ENCODE data around the gene STARD3. TPM values are rescaled to one million over a fixed set of nuclear protein-coding genes. Genes with fewer than 3 reads are reported as not detected.

STARD3 gene
- total and polyA plus RNA-seq, 2 of the 13 experiments (the other 11 are each of a cell fraction or from before 2014, with no cell fraction given) = 34.6 to 100 TPM

DNA sequence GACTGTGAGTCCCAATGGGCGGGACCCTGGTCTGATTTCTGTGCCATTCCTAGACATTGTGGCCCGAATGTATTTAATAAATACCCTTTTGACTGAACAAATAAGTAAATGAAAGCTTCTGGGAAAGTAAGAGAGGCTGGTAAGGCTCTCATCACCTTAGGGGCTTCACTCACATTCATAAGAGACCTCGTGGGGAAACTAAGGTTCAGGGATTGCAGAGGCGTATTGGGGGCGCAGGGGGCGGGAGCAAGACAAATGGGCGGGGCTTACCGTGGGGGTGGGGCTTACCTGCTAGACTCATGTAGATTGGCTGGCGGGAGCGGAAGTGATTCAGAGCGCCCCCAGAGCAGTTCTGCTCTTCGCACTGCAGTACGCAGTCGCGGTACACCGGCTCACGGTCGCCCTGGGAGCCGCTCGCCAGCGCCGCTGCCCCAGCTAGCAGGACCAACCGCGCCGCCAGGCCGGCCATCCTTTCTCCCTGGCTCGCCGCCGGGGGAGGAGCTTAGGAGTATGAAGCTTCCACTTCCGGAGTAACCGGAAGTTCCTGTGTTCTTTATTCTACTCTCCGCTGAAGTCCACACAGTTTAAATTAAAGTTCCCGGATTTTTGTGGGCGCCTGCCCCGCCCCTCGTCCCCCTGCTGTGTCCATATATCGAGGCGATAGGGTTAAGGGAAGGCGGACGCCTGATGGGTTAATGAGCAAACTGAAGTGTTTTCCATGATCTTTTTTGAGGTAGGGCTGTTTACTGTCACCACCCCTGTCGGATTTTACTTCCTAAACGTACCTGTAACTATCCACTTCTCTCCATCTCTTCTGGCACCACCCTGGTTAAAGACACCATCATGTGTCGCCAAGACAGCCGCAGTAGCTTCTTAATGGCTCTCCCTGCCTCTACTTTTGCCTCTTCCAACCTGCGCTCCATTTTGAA lies 50.9 kb downstream of the STARD3 start, which contains the start of gene PGAP3 (continued):
- peak; percentile 21; the same call in 1 of the 2 replicates for TF ChIP-seq SSRP1 (CRISPR knock-in tag; IDR thresholded peaks at IDR 0.05)
- TF ChIP-seq HDAC1 (CRISPR knock-in tag; IDR thresholded peaks at IDR 0.05) = no peak; the same call in 1 of the 2 replicates
- TF ChIP-seq NONO (IDR thresholded peaks at IDR 0.05) = no peak
- TF ChIP-seq NONO (CRISPR knock-in tag; conservative IDR thresholded peaks at IDR 0.05) = peak; percentile 77; the same call in 1 of the 2 replicates
- TF ChIP-seq, protein P1, sequence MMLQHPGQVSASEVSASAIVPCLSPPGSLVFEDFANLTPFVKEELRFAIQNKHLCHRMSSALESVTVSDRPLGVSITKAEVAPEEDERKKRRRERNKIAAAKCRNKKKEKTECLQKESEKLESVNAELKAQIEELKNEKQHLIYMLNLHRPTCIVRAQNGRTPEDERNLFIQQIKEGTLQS (CRISPR knock-in tag; IDR thresholded peaks at IDR 0.05) = 0 out of 2 replicates have a peak, but pooled peaks have one; percentile 7
- TF ChIP-seq ZNF160 (CRISPR knock-in tag; IDR thresholded peaks at IDR 0.05) = no peak
- TF ChIP-seq, protein P2, sequence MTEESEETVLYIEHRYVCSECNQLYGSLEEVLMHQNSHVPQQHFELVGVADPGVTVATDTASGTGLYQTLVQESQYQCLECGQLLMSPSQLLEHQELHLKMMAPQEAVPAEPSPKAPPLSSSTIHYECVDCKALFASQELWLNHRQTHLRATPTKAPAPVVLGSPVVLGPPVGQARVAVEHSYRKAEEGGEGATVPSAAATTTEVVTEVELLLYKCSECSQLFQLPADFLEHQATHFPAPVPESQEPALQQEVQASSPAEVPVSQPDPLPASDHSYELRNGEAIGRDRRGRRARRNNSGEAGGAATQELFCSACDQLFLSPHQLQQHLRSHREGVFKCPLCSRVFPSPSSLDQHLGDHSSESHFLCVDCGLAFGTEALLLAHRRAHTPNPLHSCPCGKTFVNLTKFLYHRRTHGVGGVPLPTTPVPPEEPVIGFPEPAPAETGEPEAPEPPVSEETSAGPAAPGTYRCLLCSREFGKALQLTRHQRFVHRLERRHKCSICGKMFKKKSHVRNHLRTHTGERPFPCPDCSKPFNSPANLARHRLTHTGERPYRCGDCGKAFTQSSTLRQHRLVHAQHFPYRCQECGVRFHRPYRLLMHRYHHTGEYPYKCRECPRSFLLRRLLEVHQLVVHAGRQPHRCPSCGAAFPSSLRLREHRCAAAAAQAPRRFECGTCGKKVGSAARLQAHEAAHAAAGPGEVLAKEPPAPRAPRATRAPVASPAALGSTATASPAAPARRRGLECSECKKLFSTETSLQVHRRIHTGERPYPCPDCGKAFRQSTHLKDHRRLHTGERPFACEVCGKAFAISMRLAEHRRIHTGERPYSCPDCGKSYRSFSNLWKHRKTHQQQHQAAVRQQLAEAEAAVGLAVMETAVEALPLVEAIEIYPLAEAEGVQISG (CRISPR knock-in tag; IDR thresholded peaks at IDR 0.05) = peak; percentile 87
- no peak for TF ChIP-seq MAFK (conservative IDR thresholded peaks at IDR 0.05 in 1 of 2, IDR thresholded peaks at IDR 0.05 in 1 of 2; ENCODE audit: low read length in 2 of 2)
- no peak for TF ChIP-seq ZNF24 (IDR thresholded peaks at IDR 0.05)
- TF ChIP-seq, protein P3, sequence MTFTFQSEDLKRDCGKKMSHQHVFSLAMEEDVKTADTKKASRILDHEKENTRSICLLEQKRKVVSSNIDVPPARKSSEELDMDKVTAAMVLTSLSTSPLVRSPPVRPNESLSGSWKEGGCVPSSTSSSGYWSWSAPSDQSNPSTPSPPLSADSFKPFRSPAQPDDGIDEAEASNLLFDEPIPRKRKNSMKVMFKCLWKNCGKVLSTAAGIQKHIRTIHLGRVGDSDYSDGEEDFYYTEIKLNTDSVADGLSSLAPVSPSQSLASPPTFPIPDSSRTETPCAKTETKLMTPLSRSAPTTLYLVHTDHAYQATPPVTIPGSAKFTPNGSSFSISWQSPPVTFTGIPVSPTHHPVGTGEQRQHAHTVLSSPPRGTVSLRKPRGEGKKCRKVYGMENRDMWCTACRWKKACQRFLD (CRISPR knock-in tag; IDR thresholded peaks at IDR 0.05; ENCODE audit: borderline replicate concordance) = no peak
- no peak for TF ChIP-seq ZNF383 (CRISPR knock-in tag; IDR thresholded peaks at IDR 0.05; ENCODE audit: borderline replicate concordance)
- TF ChIP-seq ELF3 (CRISPR knock-in tag; IDR thresholded peaks at IDR 0.05) = peak; percentile 19; the same call in 1 of the 2 replicates
- TF ChIP-seq ARID2 (CRISPR knock-in tag; IDR thresholded peaks at IDR 0.05; ENCODE audit: borderline replicate concordance) = no peak
- no peak for TF ChIP-seq ZNF572 (CRISPR knock-in tag; IDR thresholded peaks at IDR 0.05)
- TF ChIP-seq MTF1 (CRISPR knock-in tag; IDR thresholded peaks at IDR 0.05) = no peak
- no peak for TF ChIP-seq SMARCE1 (IDR thresholded peaks at IDR 0.05; ENCODE audit: borderline replicate concordance)
- TF ChIP-seq JDP2 (CRISPR knock-in tag; IDR thresholded peaks at IDR 0.05; ENCODE audit: borderline replicate concordance) = no peak; the same call in 1 of the 2 replicates
- TF ChIP-seq YEATS2 (CRISPR knock-in tag; IDR thresholded peaks at IDR 0.05; ENCODE audit: borderline replicate concordance) = peak; percentile 86; the same call in 1 of the 2 replicates
- TF ChIP-seq ZNF589 (CRISPR knock-in tag; conservative IDR thresholded peaks at IDR 0.05) = peak; percentile 78; the same call in 1 of the 2 replicates
- peak; percentile 70; the same call in 1 of the 2 replicates for TF ChIP-seq ZNF614 (CRISPR knock-in tag; IDR thresholded peaks at IDR 0.05; ENCODE audit: borderline replicate concordance)
- TF ChIP-seq HOXA9 (CRISPR knock-in tag; IDR thresholded peaks at IDR 0.05; ENCODE audit: borderline replicate concordance) = no peak
- TF ChIP-seq ZNF232 (CRISPR knock-in tag; IDR thresholded peaks at IDR 0.05; ENCODE audit: borderline replicate concordance) = peak; percentile 95
- no peak for TF ChIP-seq ZNF674 (CRISPR knock-in tag; IDR thresholded peaks at IDR 0.05; ENCODE audit: low read depth)
- no peak for TF ChIP-seq ZNF570 (CRISPR knock-in tag; IDR thresholded peaks at IDR 0.05; ENCODE audit: borderline replicate concordance)
- peak; percentile 1; the same call in 1 of the 2 replicates for TF ChIP-seq RCOR2 (CRISPR knock-in tag; IDR thresholded peaks at IDR 0.05)
- TF ChIP-seq ATRX (CRISPR knock-in tag; IDR thresholded peaks at IDR 0.05; ENCODE audit: borderline replicate concordance) = no peak
- TF ChIP-seq HOXA5 (CRISPR knock-in tag; IDR thresholded peaks at IDR 0.05) = peak; percentile 63; the same call in 1 of the 2 replicates

Data from HepG2 (cell line).